Measurements from ENCODE around the gene B4GALT2. TPM values are rescaled to one million over a fixed set of nuclear protein-coding genes. Genes with fewer than 3 reads are reported as not detected.

The B4GALT2 gene
- total and polyA plus RNA-seq, 9 of the 15 experiments (the other 6 are each of a cell fraction or from before 2014, with no cell fraction given) = 1.3 to 86.8 (median 43.8) TPM

DNA sequence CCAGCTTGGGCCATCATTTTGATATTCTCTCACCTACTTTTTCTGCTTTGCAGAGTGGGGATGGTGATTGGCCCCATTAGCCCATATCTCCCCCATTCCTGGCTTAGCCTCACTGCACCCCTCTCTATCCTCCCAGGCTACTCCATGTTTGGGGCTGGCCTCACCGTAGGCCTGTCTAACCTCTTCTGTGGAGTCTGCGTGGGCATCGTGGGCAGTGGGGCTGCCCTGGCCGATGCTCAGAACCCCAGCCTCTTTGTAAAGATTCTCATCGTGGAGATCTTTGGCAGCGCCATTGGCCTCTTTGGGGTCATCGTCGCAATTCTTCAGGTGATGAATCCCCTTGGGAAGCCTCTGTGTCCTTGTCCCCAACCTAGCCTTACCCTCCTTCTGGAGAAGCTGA is 2.1 kb upstream of the B4GALT2 start:
- TF ChIP-seq RBFOX2 (IDR thresholded peaks at IDR 0.05; ENCODE audit: low read depth, low read length) (peak; percentile 39; the same call in 1 of the 2 replicates), POU5F1 (IDR thresholded peaks at IDR 0.05; ENCODE audit: borderline replicate concordance, low read depth, low read length, partially characterized antibody) (no peak), PHB (CRISPR knock-in tag; IDR thresholded peaks at IDR 0.05) (no peak)
- Histone ChIP-seq H4K20me1 (replicated peaks; ENCODE audit: control insufficient read depth, insufficient read depth, low read length) (peaks cover 24% of the 10 kb centered on the region), H3K79me2 (ENCODE audit: control insufficient read depth, insufficient read depth, low read length) (peaks cover 68% of the 10 kb centered on the region), H2AFZ (ENCODE audit: low read depth, low read length) (no peak overlapping the region), H3K27ac (ENCODE audit: extremely low read depth, low read depth, low read length) (no peak overlapping the region), H3K4me1 (replicated peaks in 1 of 2; ENCODE audit: control insufficient read depth in 2 of 2, insufficient read depth in 2 of 2, low read length in 2 of 2) (peaks cover 47 to 73% of the 10 kb centered on the region in 2 experiments), H3K4me2 (ENCODE audit: insufficient read depth, low read length) (no peak overlapping the region), H3K9me3 (replicated peaks; ENCODE audit: control insufficient read depth, insufficient read depth, low read depth, low read length) (no peaks in the 10 kb centered on the region), H3K4me3 (no peak overlapping the region), H3K9ac (ENCODE audit: insufficient read depth in 1 of 2, low read depth in 2 of 2, low read length in 2 of 2) (peak overlapping the region in 1 of 2 experiments; percentile 66; a peak in 1 of 4 replicates), H3K9me1 (ENCODE audit: control insufficient read depth, insufficient read depth, low read length) (peaks cover 14% of the 10 kb centered on the region), H3K27me3 (ENCODE audit: control insufficient read depth in 2 of 2, insufficient read depth in 2 of 2, low read length in 2 of 2) (no peaks in the 10 kb centered on the region), H3K36me3 (ENCODE audit: control insufficient read depth, insufficient read depth, low read length) (peaks cover 65% of the 10 kb centered on the region)
- BruUV-seq (replicated peaks) = no TSS peak
- intact Hi-C loops (cut with micrococcal nuclease) (no loop called here), in situ Hi-C loops (cut with MboI) (no loop called here)
- CTCF ChIA-PET (ENCODE audit: low intra/inter-chr PET ratio) = no interaction called here
- POLR2A ChIA-PET = interaction anchor here (0.6 to 2.5 kb wide), 7 partner anchors 12 to 59 kb away, joined by 3 to 10 read pairs (median 5); partner anchors contain the start of gene CCDC24
- FAIRE-seq (no peak), ATAC-seq (no peak), DNase-seq (ENCODE audit: extremely low read depth in 1 of 4, low spot score in 3 of 4) (no peak)
- WGBS (ENCODE audit: insufficient coverage, low coverage, missing lambda C conversion rate) = 95% methylated on average over 8 of the region's 8 CpGs

DNA sequence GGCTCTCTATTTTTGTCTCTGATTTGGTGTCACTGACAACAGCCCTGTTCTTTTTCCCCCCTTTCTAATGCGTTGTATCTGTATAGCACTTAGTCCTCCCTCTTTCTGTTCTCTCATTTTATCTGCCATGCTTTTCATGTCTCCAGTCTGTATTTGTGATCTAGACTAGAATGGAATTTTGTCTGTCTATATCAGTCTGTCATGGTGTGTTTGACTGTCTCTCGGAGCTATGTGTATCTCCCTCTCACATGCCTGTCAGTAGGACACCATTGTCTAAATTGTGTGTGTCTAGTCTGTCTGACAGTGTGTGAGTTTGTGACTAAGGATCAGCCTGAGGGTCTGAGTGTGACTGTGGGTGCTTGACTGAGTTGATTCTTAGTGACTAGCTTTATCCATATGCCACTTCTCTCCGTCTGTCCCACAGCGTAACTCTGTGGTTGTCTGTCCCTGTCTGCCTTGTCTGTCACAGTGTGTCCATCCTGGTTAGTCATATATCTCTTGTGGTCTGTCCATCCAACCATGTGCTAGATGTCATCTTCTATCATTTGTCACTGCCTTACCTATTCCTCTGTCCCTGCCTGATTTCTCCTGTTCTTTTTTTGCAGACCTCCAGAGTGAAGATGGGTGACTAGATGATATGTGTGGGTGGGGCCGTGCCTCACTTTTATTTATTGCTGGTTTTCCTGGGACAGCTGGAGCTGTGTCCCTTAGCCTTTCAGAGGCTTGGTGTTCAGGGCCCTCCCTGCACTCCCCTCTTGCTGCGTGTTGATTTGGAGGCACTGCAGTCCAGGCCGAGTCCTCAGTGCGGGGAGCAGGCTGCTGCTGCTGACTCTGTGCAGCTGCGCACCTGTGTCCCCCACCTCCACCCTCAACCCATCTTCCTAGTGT is 1.4 kb upstream of the B4GALT2 start:
- peak overlapping the region in 1 of 2 experiments; percentile 97; a peak in 2 of 4 replicates for H3K9ac ChIP-seq (ENCODE audit: insufficient read depth in 1 of 2, low read depth in 2 of 2, low read length in 2 of 2)
- TF ChIP-seq FOXA3 (CRISPR knock-in tag; conservative IDR thresholded peaks at IDR 0.05 in 1 of 2, IDR thresholded peaks at IDR 0.05 in 1 of 2) = 0 out of 4 replicates have a peak, but pooled peaks of 1 of the 2 experiments have one; percentile 70
- TF ChIP-seq CBFA2T3 (IDR thresholded peaks at IDR 0.05) = peak; percentile 28; the same call in 1 of the 2 replicates
- TF ChIP-seq ZNF57 (CRISPR knock-in tag; IDR thresholded peaks at IDR 0.05) = no peak
- peak; percentile 67 for TF ChIP-seq ARHGAP35 (IDR thresholded peaks at IDR 0.05; ENCODE audit: partially characterized antibody)
- peak; percentile 32 for TF ChIP-seq SAP30 (IDR thresholded peaks at IDR 0.05; ENCODE audit: borderline replicate concordance, insufficient read depth, low read depth, low read length, poor library complexity, severe bottlenecking)
- no peak for TF ChIP-seq HOXB6 (CRISPR knock-in tag; IDR thresholded peaks at IDR 0.05; ENCODE audit: borderline replicate concordance)
- no peak for TF ChIP-seq ZNF212 (CRISPR knock-in tag; IDR thresholded peaks at IDR 0.05)
- TF ChIP-seq, protein P1, sequence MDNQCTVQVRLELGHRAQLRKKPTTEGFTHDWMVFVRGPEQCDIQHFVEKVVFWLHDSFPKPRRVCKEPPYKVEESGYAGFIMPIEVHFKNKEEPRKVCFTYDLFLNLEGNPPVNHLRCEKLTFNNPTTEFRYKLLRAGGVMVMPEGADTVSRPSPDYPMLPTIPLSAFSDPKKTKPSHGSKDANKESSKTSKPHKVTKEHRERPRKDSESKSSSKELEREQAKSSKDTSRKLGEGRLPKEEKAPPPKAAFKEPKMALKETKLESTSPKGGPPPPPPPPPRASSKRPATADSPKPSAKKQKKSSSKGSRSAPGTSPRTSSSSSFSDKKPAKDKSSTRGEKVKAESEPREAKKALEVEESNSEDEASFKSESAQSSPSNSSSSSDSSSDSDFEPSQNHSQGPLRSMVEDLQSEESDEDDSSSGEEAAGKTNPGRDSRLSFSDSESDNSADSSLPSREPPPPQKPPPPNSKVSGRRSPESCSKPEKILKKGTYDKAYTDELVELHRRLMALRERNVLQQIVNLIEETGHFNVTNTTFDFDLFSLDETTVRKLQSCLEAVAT (IDR thresholded peaks at IDR 0.05) = no peak

More for the DNA sequence above, 1.4 kb upstream of the B4GALT2 start:
- Histone ChIP-seq H3K27me3 (ENCODE audit: control insufficient read depth in 2 of 2, insufficient read depth in 2 of 2, low read length in 2 of 2) (no peaks in the 10 kb centered on the region), H4K20me1 (replicated peaks; ENCODE audit: control insufficient read depth, insufficient read depth, low read length) (peaks cover 27% of the 10 kb centered on the region), H3K4me2 (ENCODE audit: insufficient read depth, low read length) (peak overlapping the region; percentile 79), H3K27ac (ENCODE audit: extremely low read depth, low read depth, low read length) (peak overlapping the region; percentile 26; the same call in 1 of the 3 replicates), H3K79me2 (ENCODE audit: control insufficient read depth, insufficient read depth, low read length) (peaks cover 75% of the 10 kb centered on the region), H3K9me3 (replicated peaks; ENCODE audit: control insufficient read depth, insufficient read depth, low read depth, low read length) (no peaks in the 10 kb centered on the region), H3K4me1 (replicated peaks in 1 of 2; ENCODE audit: control insufficient read depth in 2 of 2, insufficient read depth in 2 of 2, low read length in 2 of 2) (peaks cover 50 to 81% of the 10 kb centered on the region in 2 experiments), H3K4me3 (no peak overlapping the region), H3K9me1 (ENCODE audit: control insufficient read depth, insufficient read depth, low read length) (peaks cover 18% of the 10 kb centered on the region), H3K36me3 (ENCODE audit: control insufficient read depth, insufficient read depth, low read length) (peaks cover 65% of the 10 kb centered on the region), H2AFZ (ENCODE audit: low read depth, low read length) (no peak overlapping the region)
- BruUV-seq (replicated peaks) = no TSS peak
- WGBS (ENCODE audit: insufficient coverage, low coverage, missing lambda C conversion rate) = 68% methylated on average over 9 of the region's 9 CpGs
- in situ Hi-C loops (cut with MboI) = no loop called here
- no peak for ATAC-seq
- FAIRE-seq = peak; percentile 11
- ChIA-PET POLR2A (interaction anchor here (0.6 to 2.5 kb wide), 10 partner anchors 11 to 655 kb away, joined by 3 to 10 read pairs (median 4); partner anchors contain the start of gene CCDC24), CTCF (ENCODE audit: low intra/inter-chr PET ratio) (no interaction called here)
- intact Hi-C loops (cut with micrococcal nuclease) = no loop called here
- peak in 1 of 4 experiments; percentile 47 for DNase-seq (ENCODE audit: extremely low read depth in 1 of 4, low spot score in 3 of 4)

Data from K562 (cell line).